ENCODE measurements around the gene UNC5CL. TPM values are rescaled to one million over a fixed set of nuclear protein-coding genes. Genes with fewer than 3 reads are reported as not detected.

Gene UNC5CL
- total RNA-seq, 1 experiment from 2014 or later, result 0.25 TPM

Other genes with a start within 250 kb of the UNC5CL start
- not detected in 2 replicates for gene TSPO2, start 3.2 kb upstream of the UNC5CL start, total RNA-seq (2014; rRNA removed; shearing (Covaris generic))
- gene APOBEC2, start 14.0 kb upstream of the UNC5CL start, total RNA-seq (2014; rRNA removed; shearing (Covaris generic)), result not detected in 2 replicates
- 18.9 and 24.6 TPM in 2 replicates for gene OARD1, start 33.1 kb upstream of the UNC5CL start, total RNA-seq (2014; rRNA removed; shearing (Covaris generic))
- gene NFYA, start 33.8 kb upstream of the UNC5CL start, total RNA-seq (2014; rRNA removed; shearing (Covaris generic)), result 14.0 and 21.6 TPM in 2 replicates
- gene TREML1, start 115.1 kb upstream of the UNC5CL start, total RNA-seq (2014; rRNA removed; shearing (Covaris generic)), result not detected in 2 replicates
- 0.27 TPM in 1 of 2 replicates, not detected in the other for gene TREM2, start 123.9 kb upstream of the UNC5CL start, total RNA-seq (2014; rRNA removed; shearing (Covaris generic))
- 0.10 TPM in 1 of 2 replicates, not detected in the other for gene TREML2, start 161.9 kb upstream of the UNC5CL start, total RNA-seq (2014; rRNA removed; shearing (Covaris generic))
- gene TREML4, start 189.1 kb upstream of the UNC5CL start, total RNA-seq (2014; rRNA removed; shearing (Covaris generic)), result 0.46 and 0.58 TPM in 2 replicates
- 0.52 TPM in 1 of 2 replicates, not detected in the other for gene TREM1, start 247.5 kb upstream of the UNC5CL start, total RNA-seq (2014; rRNA removed; shearing (Covaris generic))